H1 (cell line): ENCODE results near the gene CENPW.

Experiments
- JUND ChIP-seq: IDR thresholded peaks from 2 replicates; pipeline ENCODE4 v1.6.1; 2011; ENCODE audit warnings: mild to moderate bottlenecking, improper control_type of control experiment, low read length
- POLR2AphosphoS5 ChIP-seq: IDR thresholded peaks from 2 replicates; pipeline ENCODE4 v1.6.1; 2011; ENCODE audit warnings: low read depth, low read length
- RXRA ChIP-seq: IDR thresholded peaks from 2 replicates; pipeline ENCODE4 v1.6.1; 2011; ENCODE audit warnings: low read depth, mild to moderate bottlenecking, low read length, moderate library complexity; ENCODE audit not compliant: insufficient read depth
- SIX5 ChIP-seq: IDR thresholded peaks from 2 replicates; pipeline ENCODE4 v1.6.1; 2011; ENCODE audit warnings: mild to moderate bottlenecking, low read depth, low read length
- TAF1 ChIP-seq: IDR thresholded peaks from 2 replicates; pipeline ENCODE4 v1.6.1; 2011; ENCODE audit warnings: mild to moderate bottlenecking, low read depth, low read length
- TEAD4 ChIP-seq: IDR thresholded peaks from 2 replicates; pipeline ENCODE4 v1.6.1; 2012; ENCODE audit warnings: low read depth, low read length, inconsistent platforms, mixed read lengths
- ZNF274 ChIP-seq: IDR thresholded peaks from 2 replicates; pipeline ENCODE4 v1.7.0; 2012; ENCODE audit warnings: low read length, borderline replicate concordance; ENCODE audit errors: extremely low read depth
- TF ChIP-seq, protein P1 (sequence below), 3 experiments: IDR thresholded peaks; 1 replicate in 2 of 3; 2 replicates in 1 of 3; pipeline versions ENCODE4 v1.5.1 to v1.6.1; 2011; ENCODE audit warnings: low read length in 3 of 3, mild to moderate bottlenecking in 3 of 3, inconsistent platforms in 2 of 3, low read depth in 1 of 3, moderate library complexity in 1 of 3; ENCODE audit not compliant: insufficient read depth in 1 of 3; ENCODE audit errors: control extremely low read depth in 1 of 3

DNA sequence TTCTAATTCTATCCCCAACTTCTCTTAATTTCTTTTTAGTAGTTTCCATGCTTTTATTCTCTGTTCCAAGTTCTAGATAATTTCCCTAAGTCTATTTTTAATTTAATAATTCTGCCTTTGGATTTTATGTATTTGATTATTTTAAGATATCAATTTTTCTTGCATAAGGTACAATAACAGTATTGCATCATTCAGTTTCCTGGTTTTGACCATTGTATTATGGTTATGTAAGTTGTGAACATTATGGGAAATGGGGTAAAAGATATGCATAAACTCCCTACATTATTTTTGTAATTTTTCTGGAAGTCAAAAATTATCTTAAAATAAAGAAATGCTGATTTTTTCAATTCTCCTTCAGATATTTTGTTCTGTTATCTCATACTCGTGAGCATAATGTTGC is 21.1 kb upstream of the CENPW start:
- no peak for TF ChIP-seq SIX5
- TF ChIP-seq JUND, result no peak
- TF ChIP-seq POLR2AphosphoS5, result no peak
- no peak for TF ChIP-seq TAF1
- TF ChIP-seq TEAD4, result no peak
- TF ChIP-seq, protein P1, sequence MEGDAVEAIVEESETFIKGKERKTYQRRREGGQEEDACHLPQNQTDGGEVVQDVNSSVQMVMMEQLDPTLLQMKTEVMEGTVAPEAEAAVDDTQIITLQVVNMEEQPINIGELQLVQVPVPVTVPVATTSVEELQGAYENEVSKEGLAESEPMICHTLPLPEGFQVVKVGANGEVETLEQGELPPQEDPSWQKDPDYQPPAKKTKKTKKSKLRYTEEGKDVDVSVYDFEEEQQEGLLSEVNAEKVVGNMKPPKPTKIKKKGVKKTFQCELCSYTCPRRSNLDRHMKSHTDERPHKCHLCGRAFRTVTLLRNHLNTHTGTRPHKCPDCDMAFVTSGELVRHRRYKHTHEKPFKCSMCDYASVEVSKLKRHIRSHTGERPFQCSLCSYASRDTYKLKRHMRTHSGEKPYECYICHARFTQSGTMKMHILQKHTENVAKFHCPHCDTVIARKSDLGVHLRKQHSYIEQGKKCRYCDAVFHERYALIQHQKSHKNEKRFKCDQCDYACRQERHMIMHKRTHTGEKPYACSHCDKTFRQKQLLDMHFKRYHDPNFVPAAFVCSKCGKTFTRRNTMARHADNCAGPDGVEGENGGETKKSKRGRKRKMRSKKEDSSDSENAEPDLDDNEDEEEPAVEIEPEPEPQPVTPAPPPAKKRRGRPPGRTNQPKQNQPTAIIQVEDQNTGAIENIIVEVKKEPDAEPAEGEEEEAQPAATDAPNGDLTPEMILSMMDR (IDR thresholded peaks at IDR 0.05; ENCODE audit: control extremely low read depth in 1 of 3, insufficient read depth in 1 of 3, low read depth in 1 of 3, low read length in 3 of 3), result no peak
- no peak for TF ChIP-seq RXRA
- TF ChIP-seq ZNF274, result no peak
